Fibroblast of villous mesenchyme (primary cell): ENCODE measurements around the gene TBX4. TPM values are rescaled to one million over a fixed set of nuclear protein-coding genes. Genes with fewer than 3 reads are reported as not detected.
"Not testable (repeated sequence)": the region's sequence is repeated elsewhere in the genome, so short reads cannot be mapped to it uniquely, and the experiment has no call there.

Experiments used
- DNase-seq: peaks from one replicate; pipeline ENCODE4 v3.0.0-alpha.2; 2010; ENCODE audit warnings: low read depth
- H3K4me3 ChIP-seq: 2 replicates; pipeline ENCODE4 v1.5.1; 2011; ENCODE audit warnings: low read depth, mild to moderate bottlenecking, low read length
- CTCF ChIP-seq: IDR thresholded peaks from 2 replicates; pipeline ENCODE4 v1.5.1; 2012; ENCODE audit warnings: low read depth, mild to moderate bottlenecking, low read length; ENCODE audit not compliant: insufficient read depth
- total RNA-seq: library from RNA; depleted of rRNA; stranded (reverse); fragments of >200 nt; gene quantifications from 2 replicates; pipeline ENCODE4 v1.2.3, GENCODE V29; 2012

TBX4 gene
- total RNA-seq, 1 donor, result not detected

GRCh38 chr17:61505846-61506627 lies 53.8 kb downstream of the TBX4 start:
- TF ChIP-seq CTCF, result no peak
- no peak overlapping the region for H3K4me3 ChIP-seq
- DNase-seq, result no peak

- H3K4me3 ChIP-seq, result no peak overlapping the region
- no peak for DNase-seq
- no peak for TF ChIP-seq CTCF
Measured at GRCh38 chr17:61507383-61508066, 55.3 kb downstream of the TBX4 start.

- DNase-seq, result no peak
- H3K4me3 ChIP-seq, result no peak overlapping the region
- TF ChIP-seq CTCF, result no peak
Measured at GRCh38 chr17:61508912-61509311, 56.7 kb downstream of the TBX4 start.

DNA sequence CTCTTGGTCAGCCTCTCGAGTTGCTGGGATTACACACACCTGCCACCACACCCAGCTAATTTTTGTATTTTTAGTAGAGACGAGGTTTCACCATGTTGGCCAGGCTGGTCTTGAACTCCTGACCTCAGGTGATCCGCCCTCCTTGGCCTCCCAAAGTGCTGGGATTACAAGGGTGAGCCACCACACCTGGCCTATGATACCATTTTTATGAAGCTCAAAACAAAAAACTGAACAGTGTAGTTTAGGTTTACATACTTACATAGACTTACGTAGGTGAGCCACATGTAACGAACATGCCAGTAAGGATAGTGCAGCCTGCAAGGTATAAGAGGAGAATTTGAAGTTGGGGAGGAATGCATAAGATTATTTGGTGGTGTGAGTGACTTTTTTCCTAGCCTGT lies 57.2 kb downstream of the TBX4 start:
- not testable (repeated sequence) for H3K4me3 ChIP-seq, DNase-seq

DNA sequence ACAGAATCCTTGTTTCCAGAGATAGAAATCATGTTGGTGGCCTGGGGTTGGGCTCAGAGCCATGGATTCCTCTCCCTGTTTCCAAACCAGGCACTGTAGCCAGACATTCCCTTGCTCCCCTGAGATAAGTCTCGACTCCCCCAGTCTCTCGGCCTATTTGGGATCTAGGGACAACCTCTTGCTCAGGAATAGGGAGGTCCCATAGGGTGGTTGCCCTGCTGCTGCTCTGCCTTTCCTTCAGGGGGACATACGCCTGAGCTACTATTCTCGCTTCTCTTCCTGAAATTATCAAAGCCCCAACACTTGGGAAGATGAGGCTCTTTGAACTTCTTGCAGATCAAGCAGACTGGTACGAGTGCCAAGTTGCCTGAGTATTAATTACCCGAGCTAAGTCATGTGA lies 58.0 kb downstream of the TBX4 start:
- no peak overlapping the region for H3K4me3 ChIP-seq
- DNase-seq, result no peak
- no peak for TF ChIP-seq CTCF

GRCh38 chr17:61510991-61511390 lies 58.8 kb downstream of the TBX4 start:
- TF ChIP-seq CTCF, result no peak

GRCh38 chr17:61511480-61512182 lies 59.4 kb downstream of the TBX4 start:
- peak; percentile 9 for TF ChIP-seq CTCF
- no peak for DNase-seq
- H3K4me3 ChIP-seq, result no peak overlapping the region

More at GRCh38 chr17:61510991-61511390, 58.8 kb downstream of the TBX4 start:
- no peak overlapping the region for H3K4me3 ChIP-seq
- no peak for DNase-seq
